ENCODE data around the gene PTGES3.
"Not testable (repeated sequence)": the region's sequence is repeated elsewhere in the genome, so short reads cannot be mapped to it uniquely, and the experiment has no call there.

DNA sequence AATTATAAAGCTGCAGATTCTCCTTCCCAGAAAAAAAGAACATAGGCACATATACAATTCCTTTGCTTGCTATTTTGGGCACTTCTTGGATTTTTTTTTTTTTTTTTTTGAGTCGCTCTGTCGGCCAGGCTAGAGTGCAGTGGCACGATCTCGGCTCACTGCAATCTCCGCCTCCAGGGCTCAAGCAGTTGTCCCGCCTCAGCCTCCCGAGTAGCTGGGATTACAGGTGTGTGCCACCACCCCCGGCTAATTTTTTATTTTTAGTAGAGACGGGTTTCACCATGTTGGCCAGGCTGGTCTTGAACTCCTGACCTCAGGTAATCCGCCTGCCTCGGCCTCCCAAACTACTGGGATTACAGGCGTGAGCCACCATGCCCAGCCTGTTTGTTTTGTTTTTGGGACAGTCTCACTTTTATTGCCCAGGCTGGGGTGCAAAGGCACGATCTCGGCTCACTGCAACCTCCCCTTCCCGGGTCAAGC lies 38.2 kb upstream of the PTGES3 start:
- TF ChIP-seq, protein P1, sequence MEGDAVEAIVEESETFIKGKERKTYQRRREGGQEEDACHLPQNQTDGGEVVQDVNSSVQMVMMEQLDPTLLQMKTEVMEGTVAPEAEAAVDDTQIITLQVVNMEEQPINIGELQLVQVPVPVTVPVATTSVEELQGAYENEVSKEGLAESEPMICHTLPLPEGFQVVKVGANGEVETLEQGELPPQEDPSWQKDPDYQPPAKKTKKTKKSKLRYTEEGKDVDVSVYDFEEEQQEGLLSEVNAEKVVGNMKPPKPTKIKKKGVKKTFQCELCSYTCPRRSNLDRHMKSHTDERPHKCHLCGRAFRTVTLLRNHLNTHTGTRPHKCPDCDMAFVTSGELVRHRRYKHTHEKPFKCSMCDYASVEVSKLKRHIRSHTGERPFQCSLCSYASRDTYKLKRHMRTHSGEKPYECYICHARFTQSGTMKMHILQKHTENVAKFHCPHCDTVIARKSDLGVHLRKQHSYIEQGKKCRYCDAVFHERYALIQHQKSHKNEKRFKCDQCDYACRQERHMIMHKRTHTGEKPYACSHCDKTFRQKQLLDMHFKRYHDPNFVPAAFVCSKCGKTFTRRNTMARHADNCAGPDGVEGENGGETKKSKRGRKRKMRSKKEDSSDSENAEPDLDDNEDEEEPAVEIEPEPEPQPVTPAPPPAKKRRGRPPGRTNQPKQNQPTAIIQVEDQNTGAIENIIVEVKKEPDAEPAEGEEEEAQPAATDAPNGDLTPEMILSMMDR (IDR thresholded peaks at IDR 0.05): not testable (repeated sequence)
- TF ChIP-seq POLR2AphosphoS5 (IDR thresholded peaks at IDR 0.05); EP300 (IDR thresholded peaks at IDR 0.05; ENCODE audit: low read depth): not testable (repeated sequence)

Data from transverse colon (tissue), 4 donors.